IMR-90 (cell line): Measurements from ENCODE around the gene TAS2R40. TPM values are rescaled to one million over a fixed set of nuclear protein-coding genes. Genes with fewer than 3 reads are reported as not detected.

Experiments used
- ATAC-seq: fragments of 200-7000 bp; cut with Tn5 transposase; 2 replicates; pipeline ENCODE4 v1.9.1; 2020; ENCODE audit warnings: low read depth, mild to moderate bottlenecking, moderate library complexity
- BruUV-seq: library from RNA; stranded (reverse); fragments of 400-500 nt; replicated peaks from 2 replicates; lab custom pipeline; 2021; lab: Mats Ljungman, UMichigan
- CTCF ChIA-PET: fragments of 300-600 bp; formaldehyde crosslinking; extraction: SDS; loops from one replicate; lab custom pipeline; 2021; ENCODE audit warnings: antibody characterized with exemption; lab: Yijun Ruan, JAX
- POLR2A ChIA-PET: fragments of 300-600 bp; sonication (Branson Sonifier 250); formaldehyde crosslinking; loops from one replicate; lab custom pipeline; 2022; ENCODE audit warnings: antibody characterized with exemption; ENCODE audit not compliant: unreplicated experiment; lab: Charles Lee
- DNase-seq: peaks from one replicate; pipeline ENCODE4 v3.0.0; 2013
- H2AFZ ChIP-seq: replicated peaks from 2 replicates; pipeline ENCODE3; 2013; ENCODE audit warnings: low read length, mild to moderate bottlenecking; ENCODE audit not compliant: poor library complexity
- H2AK5ac ChIP-seq: 2 replicates; pipeline ENCODE4 v1.6.1; 2013; ENCODE audit warnings: low read depth, low read length, inconsistent platforms
- H2AK9ac ChIP-seq: replicated peaks from 2 replicates; pipeline ENCODE3; 2013; ENCODE audit warnings: mild to moderate bottlenecking, low read depth, low read length, moderate library complexity; ENCODE audit not compliant: poor library complexity
- H2BK120ac ChIP-seq: 2 replicates; pipeline ENCODE4 v1.6.1; 2013; ENCODE audit warnings: low read depth, low read length, inconsistent platforms
- H2BK15ac ChIP-seq: 3 replicates; pipeline ENCODE4 v1.6.1; 2013; ENCODE audit warnings: low read depth, low read length, inconsistent platforms
- H2BK20ac ChIP-seq: 2 replicates; pipeline ENCODE4 v1.6.1; 2013; ENCODE audit warnings: low read depth, mild to moderate bottlenecking, inconsistent platforms, low read length, moderate library complexity
- H2BK5ac ChIP-seq: 2 replicates; pipeline ENCODE4 v1.6.1; 2013; ENCODE audit warnings: mild to moderate bottlenecking, low read depth, low read length, inconsistent platforms; ENCODE audit not compliant: poor library complexity, severe bottlenecking
- H3K14ac ChIP-seq: replicated peaks from 2 replicates; pipeline ENCODE4 v1.6.1; 2013; ENCODE audit warnings: low read depth, low read length, inconsistent platforms
- H3K18ac ChIP-seq: 2 replicates; pipeline ENCODE4 v1.6.1; 2013; ENCODE audit warnings: low read depth, low read length, control low read depth
- H3K23ac ChIP-seq: 2 replicates; pipeline ENCODE4 v1.6.1; 2013; ENCODE audit warnings: low read depth, low read length, inconsistent platforms
- H3K27ac ChIP-seq: 2 replicates; pipeline ENCODE4 v1.5.1; 2013; ENCODE audit warnings: mild to moderate bottlenecking, control low read depth, low read length; ENCODE audit not compliant: insufficient read depth
- H3K27me3 ChIP-seq: 2 replicates; pipeline ENCODE4 v1.6.1; 2013; ENCODE audit warnings: low read length; ENCODE audit not compliant: control insufficient read depth, insufficient read depth
- H3K36me3 ChIP-seq: 2 replicates; pipeline ENCODE4 v1.6.1; 2013; ENCODE audit warnings: low read length, mixed read lengths; ENCODE audit not compliant: control insufficient read depth, insufficient read depth
- H3K4ac ChIP-seq: 2 replicates; pipeline ENCODE4 v1.6.1; 2013; ENCODE audit warnings: low read depth, low read length, inconsistent platforms
- H3K4me1 ChIP-seq: 2 replicates; pipeline ENCODE4 v1.6.1; 2013; ENCODE audit warnings: low read length, mixed read lengths; ENCODE audit not compliant: control insufficient read depth, insufficient read depth
- H3K4me2 ChIP-seq: 2 replicates; pipeline ENCODE4 v1.6.1; 2013; ENCODE audit warnings: low read depth, mild to moderate bottlenecking, control low read depth, low read length, moderate library complexity
- H3K4me3 ChIP-seq: 2 replicates; pipeline ENCODE4 v1.5.1; 2013; ENCODE audit warnings: low read depth, mild to moderate bottlenecking, control low read depth, low read length, moderate library complexity; ENCODE audit not compliant: insufficient read depth
- H3K56ac ChIP-seq: 2 replicates; pipeline ENCODE4 v1.6.1; 2013; ENCODE audit warnings: low read length, inconsistent platforms; ENCODE audit not compliant: insufficient read depth; ENCODE audit errors: extremely low read depth
- H3K79me1 ChIP-seq, 2 experiments: 2 replicates each; pipeline ENCODE4 v1.6.1; 2013; ENCODE audit warnings: low read length in 2 of 2, inconsistent platforms in 1 of 2, low read depth in 1 of 2
- H3K9ac ChIP-seq: 2 replicates; pipeline ENCODE4 v1.6.1; 2013; ENCODE audit warnings: low read depth, low read length, control low read depth
- H3K9me1 ChIP-seq: 2 replicates; pipeline ENCODE4 v1.6.1; 2013; ENCODE audit warnings: low read length, inconsistent platforms; ENCODE audit not compliant: insufficient read depth
- H3K9me3 ChIP-seq: 2 replicates; pipeline ENCODE4 v1.6.1; 2013; ENCODE audit warnings: low read length; ENCODE audit not compliant: control insufficient read depth, insufficient read depth
- H4K20me1 ChIP-seq: 2 replicates; pipeline ENCODE4 v1.6.1; 2013; ENCODE audit warnings: low read length, inconsistent platforms; ENCODE audit not compliant: insufficient read depth
- H4K5ac ChIP-seq: 2 replicates; pipeline ENCODE4 v1.6.1; 2013; ENCODE audit warnings: mild to moderate bottlenecking, low read depth, low read length, control low read depth
- H4K8ac ChIP-seq, 2 experiments: 2 replicates each; pipeline ENCODE4 v1.6.1; 2013; ENCODE audit warnings: low read depth in 2 of 2, low read length in 2 of 2, control low read depth in 1 of 2, inconsistent platforms in 1 of 2
- H4K91ac ChIP-seq: 2 replicates; pipeline ENCODE4 v1.6.1; 2013; ENCODE audit warnings: low read depth, low read length, inconsistent platforms; ENCODE audit not compliant: insufficient read depth
- CHD1 ChIP-seq: IDR thresholded peaks from 2 replicates; pipeline ENCODE4 v1.6.1; 2012; ENCODE audit warnings: low read depth, low read length, improper control_type of control experiment
- MAFK ChIP-seq: IDR thresholded peaks from 2 replicates; pipeline ENCODE4 v1.6.1; 2012; ENCODE audit warnings: low read depth, low read length, improper control_type of control experiment
- MXI1 ChIP-seq: IDR thresholded peaks from 2 replicates; pipeline ENCODE4 v1.6.1; 2012; ENCODE audit warnings: low read depth, mild to moderate bottlenecking, low read length, moderate library complexity, borderline replicate concordance
- NFE2L2 ChIP-seq: fragments of 150-350 bp; IDR thresholded peaks from 2 replicates; pipeline ENCODE4 v1.6.1; 2016; ENCODE audit warnings: low read depth, mild to moderate bottlenecking, low read length
- RAD21 ChIP-seq: IDR thresholded peaks from 2 replicates; pipeline ENCODE4 v1.6.1; 2012; ENCODE audit warnings: low read length, improper control_type of control experiment
- WGBS, 2 experiments: methylation state at CpG; one replicate each; pipeline versions ENCODE4 v1.1.5 to v1.1.7; 2013; ENCODE audit warnings: missing lambda C conversion rate in 2 of 2; ENCODE audit not compliant: insufficient read length in 1 of 2; ENCODE audit errors: extremely low coverage in 2 of 2; 5-methylcytosine and 5-hydroxymethylcytosine counted together
- dilution Hi-C: fragments of 300-500 bp; cut with HindIII; formaldehyde crosslinking; loops from one replicate; pipeline ENCODE4 v1.14.3; 2018; ENCODE audit warnings: low sequenced_read_pairs; ENCODE audit not compliant: unreplicated experiment
- in situ Hi-C: fragments of 300-500 bp; cut with MboI; formaldehyde crosslinking; loops from 3 replicates; pipeline ENCODE4 v1.14.3; 2019; ENCODE audit warnings: low sequenced_read_pairs, inconsistent platforms, mixed read lengths
- intact Hi-C: fragments of 100-400 bp; cut with micrococcal nuclease; formaldehyde crosslinking; loops from 2 replicates; pipeline ENCODE4 v1.10.0; 2022
- polyA plus RNA-seq, 3 experiments: library from polyadenylated mRNA; depleted of rRNA; stranded (reverse); fragments of >200 nt; gene quantifications; 2 replicates each; pipeline ENCODE4 v1.2.3, GENCODE V29; 2012; ENCODE audit warnings: low replicate concordance in 1 of 3
- total RNA-seq: library from RNA; depleted of rRNA; stranded (reverse); fragments of >200 nt; gene quantifications from 2 replicates; pipeline ENCODE4 v1.2.3, GENCODE V29; 2012

The TAS2R40 gene
- total and polyA plus RNA-seq, 2 of the 4 experiments (the other 2 are of a cell fraction), result not detected

- no peaks in the 10 kb centered on the region for H4K20me1 ChIP-seq
- H3K23ac ChIP-seq, result no peak overlapping the region
- intact Hi-C loops, result no loop called here
- H3K27me3 ChIP-seq, result peaks cover 11% of the 10 kb centered on the region
- DNase-seq (no peak), ATAC-seq (no peak)
- TF ChIP-seq MAFK, result no peak
- TF ChIP-seq NFE2L2, result no peak
- TF ChIP-seq CHD1, result no peak
- no peak for TF ChIP-seq RAD21
- no peak for TF ChIP-seq MXI1
- H2BK120ac ChIP-seq, result no peak overlapping the region
- in situ Hi-C loops, result no loop called here
- H3K56ac ChIP-seq, result no peak overlapping the region
- H3K9ac ChIP-seq, result no peak overlapping the region
- H3K4me3 ChIP-seq, result no peak overlapping the region
- no peak overlapping the region for H2BK20ac ChIP-seq
- ChIA-PET CTCF (interaction anchor here (0.6 kb wide), 1 partner anchor 53 kb away, joined by 4 read pairs; no protein-coding TSS in a partner anchor), POLR2A (no interaction called here)
- H4K8ac ChIP-seq, result no peak overlapping the region
- no peaks in the 10 kb centered on the region for H3K79me1 ChIP-seq
- dilution Hi-C loops, result no loop called here
- H3K36me3 ChIP-seq, result no peaks in the 10 kb centered on the region
- no peak overlapping the region for H3K4ac ChIP-seq
- H2AK9ac ChIP-seq, result no peak overlapping the region
- H3K18ac ChIP-seq, result no peak overlapping the region
- WGBS, 2 experiments, result no CpG with 5 or more reads among the region's 2 CpGs
- no peaks in the 10 kb centered on the region for H3K4me1 ChIP-seq
- no peak overlapping the region for H2AK5ac ChIP-seq
- no peak overlapping the region for H3K4me2 ChIP-seq
- no peak overlapping the region for H2BK5ac ChIP-seq
- no peak overlapping the region for H3K14ac ChIP-seq
- no peaks in the 10 kb centered on the region for H3K9me3 ChIP-seq
- BruUV-seq, result no TSS peak
- H4K5ac ChIP-seq, result no peak overlapping the region
- no peak overlapping the region for H2BK15ac ChIP-seq
- H2AFZ ChIP-seq, result no peak overlapping the region
- H3K27ac ChIP-seq, result no peak overlapping the region
- no peak overlapping the region for H4K91ac ChIP-seq
- no peaks in the 10 kb centered on the region for H3K9me1 ChIP-seq
Observed at GRCh38 chr7:143248761-143249354, 27.0 kb downstream of the TAS2R40 start.
